Muscle layer of duodenum (tissue), 2 donors: ENCODE measurements around the gene SARM1.
"Not testable (repeated sequence)": the region's sequence is repeated elsewhere in the genome, so short reads cannot be mapped to it uniquely, and the experiment has no call there.

ENCODE experiments used
- H3K27ac ChIP-seq: one replicate; pipeline ENCODE4 v1.7.0; 2013; ENCODE audit warnings: mild to moderate bottlenecking, low read length
- H3K27me3 ChIP-seq: one replicate; pipeline ENCODE4 v1.7.0; 2013; ENCODE audit warnings: low read depth, mild to moderate bottlenecking, control low read depth, low read length
- H3K36me3 ChIP-seq, 2 donors: one replicate each; pipeline ENCODE4 v1.7.0; 2013; ENCODE audit warnings: low read length in 2 of 2, control low read depth in 1 of 2, mild to moderate bottlenecking in 1 of 2; ENCODE audit not compliant: insufficient read depth in 2 of 2, control insufficient read depth in 1 of 2
- H3K4me1 ChIP-seq, 2 donors: one replicate each; pipeline ENCODE4 v1.7.0; 2013; ENCODE audit warnings: low read length in 2 of 2, mild to moderate bottlenecking in 2 of 2, control low read depth in 1 of 2, moderate library complexity in 1 of 2; ENCODE audit not compliant: insufficient read depth in 2 of 2, control insufficient read depth in 1 of 2
- H3K4me3 ChIP-seq, 2 donors: one replicate each; pipeline ENCODE4 v1.7.0; 2013; ENCODE audit warnings: low read length in 2 of 2, low read depth in 1 of 2, mild to moderate bottlenecking in 1 of 2
- H3K9me3 ChIP-seq, 2 donors: one replicate each; pipeline ENCODE4 v1.7.0; 2013; ENCODE audit warnings: low read length in 2 of 2, control low read depth in 1 of 2, mild to moderate bottlenecking in 1 of 2; ENCODE audit not compliant: control insufficient read depth in 1 of 2
- donor health status: healthy.

The SARM1 gene

DNA sequence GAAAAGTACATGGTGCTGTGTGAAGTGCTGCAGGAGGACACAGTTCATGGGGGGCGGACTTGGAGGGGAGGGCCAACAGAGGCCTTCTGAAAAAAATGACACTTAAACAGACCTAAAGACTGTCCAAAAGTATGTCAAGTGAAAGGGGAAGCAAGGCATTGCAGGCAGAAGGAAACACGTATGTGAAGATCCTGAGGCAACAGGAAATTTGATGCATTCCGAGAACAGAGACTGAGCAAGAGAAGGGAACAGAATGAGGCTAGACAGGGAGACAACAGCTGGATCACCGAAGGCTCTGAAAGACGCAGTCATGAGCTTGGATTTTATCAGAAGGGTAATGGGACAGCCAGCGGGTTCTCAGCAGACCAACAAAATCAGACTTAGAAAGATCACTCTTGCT lies 37.3 kb upstream of the SARM1 start:
- Histone ChIP-seq H3K9me3 (no peaks in the 10 kb centered on the region), H3K4me1 (peaks cover 18 to 43% of the 10 kb centered on the region in 2 donors), H3K4me3 (peak overlapping the region; percentile 74 to 89), H3K27ac (peak overlapping the region; percentile 77), H3K36me3 (peaks cover 12 to 25% of the 10 kb centered on the region in 2 donors), H3K27me3 (no peaks in the 10 kb centered on the region)

DNA sequence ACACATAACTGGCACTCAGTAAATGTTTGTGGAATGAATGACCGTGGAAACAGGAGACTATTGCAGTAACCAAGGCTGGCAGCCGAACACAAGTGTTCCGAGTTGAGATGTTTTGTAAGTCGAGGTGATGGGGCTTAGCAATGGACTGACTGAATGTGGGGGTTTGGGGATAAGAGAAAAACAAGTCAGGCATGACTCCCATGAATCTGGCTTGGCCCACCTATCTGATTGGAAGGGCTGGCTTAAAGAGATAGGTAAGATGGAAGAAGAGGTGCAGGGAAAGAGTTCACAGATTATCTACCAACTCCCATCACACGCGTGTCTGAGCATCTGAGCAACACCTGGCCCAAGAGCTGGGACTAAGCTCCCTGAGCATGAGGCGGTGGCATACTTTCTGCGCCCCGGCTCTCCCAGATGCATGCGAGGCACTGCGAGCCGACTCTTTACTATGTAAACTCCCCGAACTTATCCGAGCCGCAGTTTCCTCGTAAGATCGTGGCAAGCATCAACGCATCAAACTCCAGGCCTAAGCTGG lies 36.8 kb upstream of the SARM1 start:
- Histone ChIP-seq H3K36me3 (peaks cover 9 to 26% of the 10 kb centered on the region in 2 donors), H3K9me3 (no peaks in the 10 kb centered on the region), H3K4me3 (peak overlapping the region; percentile 74 to 89), H3K27ac (peak overlapping the region; percentile 77), H3K27me3 (no peaks in the 10 kb centered on the region), H3K4me1 (peaks cover 18 to 43% of the 10 kb centered on the region in 2 donors)

DNA sequence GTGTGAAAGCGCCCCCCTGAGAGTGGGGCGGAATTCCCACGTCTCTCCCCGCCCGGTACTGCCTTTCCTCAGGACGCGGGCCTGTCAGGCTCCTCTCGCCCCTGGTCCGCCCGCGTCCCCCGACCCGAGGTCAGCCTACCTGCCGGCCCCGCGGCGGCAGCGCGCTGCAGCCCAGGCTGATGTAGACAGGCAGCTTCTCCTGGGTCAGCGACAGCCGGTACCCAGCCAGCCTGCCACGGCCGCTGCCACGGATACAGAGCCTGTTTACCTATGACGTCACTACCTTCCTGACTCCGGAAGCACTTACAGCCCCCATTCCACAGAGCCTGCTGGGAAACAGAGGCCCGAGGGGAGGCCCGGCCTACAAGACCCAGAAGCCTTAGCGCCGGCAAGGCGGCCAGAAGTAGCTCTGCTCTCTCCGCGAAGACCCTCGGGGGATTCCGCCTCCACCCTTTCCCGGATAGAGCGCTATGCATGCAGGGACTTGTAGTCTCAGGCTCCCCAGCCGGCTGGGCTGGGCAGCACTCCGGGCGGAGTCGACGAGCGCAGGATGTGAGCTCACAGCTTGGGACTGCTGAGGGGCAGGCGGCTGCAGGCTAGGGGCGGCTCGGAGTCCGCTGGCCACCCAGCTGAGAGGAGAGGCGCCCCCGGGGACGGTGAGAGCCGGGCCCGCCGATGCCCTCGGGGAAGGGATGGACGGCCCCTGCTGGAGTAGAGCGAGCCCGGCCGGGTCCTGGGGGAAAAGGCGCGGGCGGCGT lies 36.1 kb upstream of the SARM1 start, which contains the start of the genes IFT20 and TNFAIP1:
IFT20 (minus strand) TSS at position 272 of the 758 bp plus-strand sequence. CDS start 3,487 bp downstream, outside the sequence.
TNFAIP1 (plus strand) TSS at position 561 of the 758 bp plus-strand sequence. CDS start 3,761 bp downstream, outside the sequence.
- no peaks in the 10 kb centered on the region for H3K27me3 ChIP-seq
- H3K4me3 ChIP-seq = peak within 1 kb of the TSS; percentile 74 to 89
- H3K27ac ChIP-seq = peak within 1 kb of the TSS; percentile 94
- no peaks in the 10 kb centered on the region for H3K9me3 ChIP-seq
- H3K4me1 ChIP-seq = peaks cover 18 to 43% of the 10 kb centered on the region in 2 donors
- H3K36me3 ChIP-seq = peaks cover 14 to 27% of the 10 kb centered on the region in 2 donors

DNA sequence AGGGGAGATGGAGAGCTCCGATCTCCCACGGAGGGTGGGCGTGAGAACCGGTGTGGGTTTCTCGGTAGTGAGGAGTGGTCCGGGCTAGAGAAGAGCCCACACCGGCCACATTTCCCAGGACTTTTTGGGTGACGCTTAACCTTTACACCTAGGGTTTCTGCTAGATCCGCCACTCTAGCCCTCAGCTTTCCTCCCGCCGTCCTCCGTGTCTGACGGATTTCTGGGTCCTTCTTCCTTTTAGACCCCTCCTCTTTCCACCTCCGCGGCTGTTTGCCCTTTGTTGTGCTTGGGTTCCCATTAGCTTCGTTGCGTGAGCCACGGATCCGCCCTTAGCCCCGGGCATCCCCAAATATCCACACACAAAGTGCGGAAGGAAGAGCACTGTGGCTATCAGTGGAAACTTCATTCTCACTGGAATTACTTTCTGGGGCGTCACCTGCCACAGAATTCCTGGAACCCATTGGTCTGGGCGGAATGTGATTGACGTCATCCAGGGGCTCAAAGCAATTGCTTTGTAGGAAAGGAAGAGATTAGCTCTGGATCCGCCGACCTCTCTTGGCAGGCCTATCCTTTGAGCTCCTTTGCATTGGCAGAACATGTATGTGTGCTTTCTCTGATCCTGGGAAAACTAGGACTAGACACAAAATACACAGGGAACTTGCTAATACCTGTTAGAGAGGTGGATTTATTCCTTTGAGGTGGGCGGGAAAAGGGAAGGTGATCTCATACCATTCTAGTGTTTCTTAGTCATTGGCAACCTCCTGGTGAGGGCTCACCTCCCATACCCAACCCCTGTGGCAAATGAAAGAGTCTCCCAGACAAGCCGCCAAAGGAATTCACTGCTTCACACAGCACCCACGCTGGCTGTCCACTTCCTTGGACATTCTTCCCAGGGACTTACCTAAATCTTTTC lies 35.3 kb upstream of the SARM1 start:
- peaks cover 19 to 27% of the 10 kb centered on the region in 2 donors for H3K36me3 ChIP-seq
- H3K27ac ChIP-seq = peak overlapping the region; percentile 94
- H3K27me3 ChIP-seq = no peaks in the 10 kb centered on the region
- H3K4me1 ChIP-seq = peaks cover 18 to 43% of the 10 kb centered on the region in 2 donors
- no peaks in the 10 kb centered on the region for H3K9me3 ChIP-seq
- H3K4me3 ChIP-seq = peak overlapping the region; percentile 74 to 89

DNA sequence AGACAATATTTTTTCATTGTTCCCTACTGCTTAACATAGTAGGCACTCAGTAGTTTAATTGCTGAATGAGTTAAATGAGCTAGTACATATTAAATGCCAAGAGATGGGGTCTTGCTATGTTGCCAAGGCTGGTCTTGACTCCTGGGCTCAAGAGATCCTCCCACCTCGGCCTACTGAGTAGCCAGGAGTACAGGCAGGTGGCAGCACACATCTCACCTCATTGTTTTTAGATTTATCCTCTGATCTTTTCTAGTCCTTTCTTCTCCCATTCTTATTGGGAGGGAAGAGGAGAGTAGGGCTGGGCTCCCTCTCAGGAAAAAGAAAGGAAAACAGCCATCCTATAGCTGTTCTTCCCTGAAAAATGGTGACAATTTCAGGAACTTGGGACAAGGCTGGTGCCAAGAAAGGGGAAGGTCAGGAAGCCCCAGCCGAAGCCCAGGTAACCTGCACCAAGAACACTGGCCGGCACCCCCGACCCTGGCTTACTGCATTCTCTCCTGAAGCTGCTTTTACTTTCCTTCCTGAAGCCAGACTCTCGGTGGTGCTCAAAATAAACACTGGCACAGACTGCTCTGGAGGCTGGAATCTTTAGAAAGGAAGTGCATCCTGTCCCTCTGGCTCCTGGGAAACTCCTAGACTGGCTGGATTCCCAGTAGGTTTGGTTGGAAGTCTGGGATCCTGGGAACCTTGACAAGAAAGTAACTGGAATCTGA lies 33.3 kb upstream of the SARM1 start:
- Histone ChIP-seq H3K4me3 (no peak overlapping the region), H3K27me3 (no peaks in the 10 kb centered on the region), H3K4me1 (peaks cover 18 to 40% of the 10 kb centered on the region in 2 donors), H3K9me3 (no peaks in the 10 kb centered on the region), H3K36me3 (peaks cover 29 to 38% of the 10 kb centered on the region in 2 donors), H3K27ac (peak overlapping the region; percentile 40)

DNA sequence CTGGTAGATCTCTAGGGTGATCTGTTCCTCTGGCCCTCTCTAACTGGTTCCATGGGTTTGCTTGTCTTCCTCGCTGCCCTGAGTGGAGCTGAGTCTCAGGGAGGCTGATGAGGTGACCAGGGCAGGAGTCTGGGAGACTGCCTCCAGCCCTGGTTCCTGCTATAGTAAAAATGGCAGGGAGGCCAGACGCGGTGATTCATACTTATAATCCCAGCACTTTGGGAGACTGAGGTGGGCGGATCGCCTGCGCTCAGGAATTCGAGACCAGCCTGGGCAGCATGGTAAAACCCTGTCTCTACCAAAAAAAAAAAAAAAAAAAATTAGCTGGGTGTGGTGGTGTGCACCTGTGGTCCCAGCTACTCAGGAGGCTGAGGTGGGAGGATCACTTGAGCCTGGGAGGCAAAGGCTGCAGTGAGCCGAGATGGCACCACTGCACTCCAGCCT lies 32.7 kb upstream of the SARM1 start:
- peaks cover 18 to 34% of the 10 kb centered on the region in 2 donors for H3K4me1 ChIP-seq
- peaks cover 29 to 41% of the 10 kb centered on the region in 2 donors for H3K36me3 ChIP-seq
- not testable (repeated sequence) for H3K9me3 ChIP-seq, H3K27me3 ChIP-seq, H3K4me3 ChIP-seq
- peak overlapping the region; percentile 9 for H3K27ac ChIP-seq

DNA sequence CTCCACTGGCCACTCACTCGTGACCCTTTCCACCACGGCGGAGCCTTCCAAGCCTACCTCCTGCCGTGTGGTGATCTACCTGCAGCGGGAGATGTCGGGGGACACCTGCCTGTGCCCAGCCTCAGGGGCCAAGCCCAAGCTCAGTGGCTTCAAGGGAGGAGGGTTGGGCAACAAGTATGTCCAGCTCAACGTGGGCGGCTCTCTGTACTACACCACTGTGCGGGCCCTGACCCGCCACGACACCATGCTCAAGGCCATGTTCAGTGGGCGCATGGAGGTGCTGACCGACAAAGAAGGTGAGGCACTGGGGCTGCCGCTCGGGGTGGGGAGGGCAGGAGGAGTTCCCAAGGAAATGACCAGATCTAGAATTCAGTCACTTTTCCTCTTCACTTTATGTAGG lies 32.1 kb upstream of the SARM1 start:
- Histone ChIP-seq H3K4me3 (no peak overlapping the region), H3K9me3 (no peaks in the 10 kb centered on the region), H3K27me3 (no peaks in the 10 kb centered on the region), H3K4me1 (peaks cover 11 to 27% of the 10 kb centered on the region in 2 donors), H3K36me3 (peaks cover 31 to 48% of the 10 kb centered on the region in 2 donors), H3K27ac (no peak overlapping the region)

DNA sequence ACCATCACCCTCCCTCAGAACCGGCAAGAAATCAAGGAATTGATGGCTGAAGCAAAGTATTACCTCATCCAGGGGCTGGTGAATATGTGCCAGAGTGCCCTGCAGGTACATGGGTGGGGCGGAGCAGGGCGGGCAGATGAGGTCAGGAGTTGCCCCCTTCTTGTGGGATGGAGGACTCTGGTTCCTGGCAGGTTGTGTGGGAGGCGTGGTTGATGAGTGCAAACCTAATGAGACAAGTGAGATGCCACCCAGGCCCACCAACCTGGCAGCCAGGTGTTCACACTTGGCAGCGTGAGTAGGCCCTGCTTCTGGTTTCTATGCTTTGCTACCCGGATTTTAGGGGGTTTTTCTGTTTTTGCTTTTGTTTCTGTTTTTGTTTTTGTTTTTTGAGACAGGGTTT lies 31.1 kb upstream of the SARM1 start:
- Histone ChIP-seq H3K27me3 (no peaks in the 10 kb centered on the region), H3K36me3 (peaks cover 39 to 57% of the 10 kb centered on the region in 2 donors), H3K4me3 (no peak overlapping the region), H3K9me3 (no peaks in the 10 kb centered on the region), H3K27ac (no peak overlapping the region), H3K4me1 (peaks cover 8 to 25% of the 10 kb centered on the region in 2 donors)

DNA sequence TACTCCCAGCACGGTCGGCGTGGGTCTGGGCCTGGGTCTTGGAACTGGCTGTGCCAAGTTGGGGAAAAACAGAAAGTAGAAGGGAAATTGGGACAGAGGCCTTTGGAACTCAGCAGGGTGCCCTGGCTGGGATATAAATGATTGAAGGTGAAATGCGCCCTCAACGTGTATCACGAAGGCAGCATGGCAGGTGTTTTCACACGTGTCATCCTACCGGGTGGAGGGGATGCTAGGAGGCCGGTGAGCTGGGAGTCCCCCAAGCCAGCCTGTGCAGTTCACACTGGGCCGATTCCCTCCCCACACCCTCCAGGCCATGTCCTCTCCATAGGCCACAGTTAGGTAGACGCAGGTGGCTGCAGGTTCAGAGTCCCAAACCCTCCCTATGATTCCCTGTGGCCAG lies 30.0 kb upstream of the SARM1 start:
- Histone ChIP-seq H3K4me1 (peaks cover 7 to 19% of the 10 kb centered on the region in 2 donors), H3K36me3 (peaks cover 46 to 69% of the 10 kb centered on the region in 2 donors), H3K4me3 (no peak overlapping the region), H3K27me3 (no peaks in the 10 kb centered on the region), H3K9me3 (no peaks in the 10 kb centered on the region), H3K27ac (no peak overlapping the region)

DNA sequence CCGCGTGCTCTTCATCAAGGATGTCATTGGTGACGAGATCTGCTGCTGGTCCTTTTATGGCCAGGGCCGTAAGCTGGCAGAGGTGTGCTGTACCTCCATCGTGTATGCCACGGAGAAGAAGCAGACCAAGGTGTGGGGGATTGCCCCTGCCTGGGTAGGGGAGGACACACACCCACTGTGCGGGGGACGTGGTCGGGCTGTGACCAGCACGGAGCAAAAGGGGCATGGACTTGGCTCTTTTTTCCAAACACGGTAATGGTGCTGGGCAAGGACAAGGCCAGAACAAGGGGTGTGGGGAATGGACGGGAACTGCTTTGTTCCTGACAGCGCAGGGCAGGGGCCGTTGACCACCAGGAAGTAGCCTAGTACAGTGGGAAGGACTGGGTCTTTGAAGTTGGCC lies 29.2 kb upstream of the SARM1 start:
- no peaks in the 10 kb centered on the region for H3K27me3 ChIP-seq
- no peaks in the 10 kb centered on the region for H3K9me3 ChIP-seq
- no peak overlapping the region for H3K4me3 ChIP-seq
- no peak overlapping the region for H3K27ac ChIP-seq
- peaks cover 50 to 77% of the 10 kb centered on the region in 2 donors for H3K36me3 ChIP-seq
- peaks cover 0 to 11% of the 10 kb centered on the region in 2 donors for H3K4me1 ChIP-seq
